ENCODE data around the gene DPP4. TPM values are rescaled to one million over a fixed set of nuclear protein-coding genes. Genes with fewer than 3 reads are reported as not detected.

The DPP4 gene
- total RNA-seq, 1 experiment from 2014 or later: 2.8 TPM

DNA sequence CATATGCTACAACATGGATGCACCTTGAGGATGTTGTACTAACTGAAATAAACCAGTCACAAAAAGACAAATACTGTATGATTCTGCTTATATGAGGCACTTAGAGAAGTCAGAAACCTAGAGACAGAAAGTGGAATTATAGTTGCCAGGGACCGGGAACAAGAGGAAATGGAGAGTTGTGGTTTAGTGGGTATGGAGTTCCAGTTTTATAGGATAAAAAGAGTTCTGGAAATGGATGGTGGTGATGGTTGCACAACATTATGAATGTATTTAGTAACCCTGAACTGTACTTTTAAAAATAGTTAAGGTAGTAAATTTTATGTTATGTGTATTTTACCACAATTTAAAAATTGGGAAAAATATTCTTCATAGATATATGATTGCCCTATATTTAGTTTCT lies 97.7 kb downstream of the DPP4 start:
- DNase-seq: no peak
- Histone ChIP-seq H4K20me1 (ENCODE audit: control insufficient read depth, insufficient read depth, insufficient read length) (no peaks in the 10 kb centered on the region), H2BK5ac (ENCODE audit: insufficient read length, low read length) (no peak overlapping the region), H2AFZ (ENCODE audit: low read length) (no peak overlapping the region), H2BK15ac (ENCODE audit: low read depth, low read length) (no peak overlapping the region), H3K27ac (ENCODE audit: insufficient read length, low read depth, low read length) (no peak overlapping the region), H3K14ac (ENCODE audit: insufficient read depth, low read length) (no peak overlapping the region), H2BK12ac (ENCODE audit: insufficient read length, low read depth, low read length) (no peak overlapping the region), H3K27me3 (ENCODE audit: insufficient read depth, low read length) (no peaks in the 10 kb centered on the region), H3K56ac (ENCODE audit: insufficient read length, low read depth, low read length) (no peak overlapping the region), H4K8ac (replicated peaks; ENCODE audit: insufficient read length, low read depth, low read length) (no peak overlapping the region), H3K4me1 (ENCODE audit: insufficient read depth, low read length) (peaks cover 2% of the 10 kb centered on the region; the same call in 1 of the 2 replicates), H2AK5ac (ENCODE audit: insufficient read length, low read length) (no peak overlapping the region), H3K9me3 (ENCODE audit: control insufficient read depth, low read depth, low read length) (no peaks in the 10 kb centered on the region), H4K5ac (ENCODE audit: insufficient read length, low read depth, low read length) (no peak overlapping the region), H3K18ac (ENCODE audit: insufficient read length, low read depth, low read length) (no peak overlapping the region), H3K9ac (ENCODE audit: extremely low read depth, insufficient read length, low read length) (no peak overlapping the region), H3K79me1 (ENCODE audit: insufficient read depth, low read depth, low read length, poor library complexity, severe bottlenecking) (no peaks in the 10 kb centered on the region), H3T11ph (ENCODE audit: low read length) (no peak overlapping the region), H3K4ac (ENCODE audit: low read depth, low read length) (no peak overlapping the region), H3K4me2 (ENCODE audit: insufficient read depth, insufficient read length, low read length) (no peak overlapping the region), H2BK20ac (ENCODE audit: low read depth, low read length, poor library complexity, severe bottlenecking) (no peak overlapping the region), H3K23ac (ENCODE audit: insufficient read length, low read depth, low read length) (no peak overlapping the region), H2BK120ac (ENCODE audit: low read depth, low read length, poor library complexity, severe bottlenecking) (no peak overlapping the region), H4K91ac (ENCODE audit: insufficient read length, low read depth, low read length) (no peak overlapping the region), H3K79me2 (ENCODE audit: insufficient read depth, low read length) (no peaks in the 10 kb centered on the region), H3K23me2 (ENCODE audit: insufficient read length, low read depth, low read length, poor library complexity, severe bottlenecking) (no peaks in the 10 kb centered on the region)
- Mint-ChIP-seq H3K36me3 (ENCODE audit: insufficient read depth in 1 of 3, low read depth in 3 of 3) (no peaks in the 10 kb centered on the region), H3K27ac (no peak overlapping the region), H3K4me1 (peaks cover 5 to 10% of the 10 kb centered on the region in 2 experiments), H3K9me3 (no peaks in the 10 kb centered on the region), H3K4me3 (no peak overlapping the region), H3K27me3 (ENCODE audit: low read depth) (no peaks in the 10 kb centered on the region)
- no peak for TF ChIP-seq CTCF (conservative IDR thresholded peaks at IDR 0.05)
- WGBS (ENCODE audit: extremely low coverage, insufficient read length, low lambda C conversion rate): no CpG with 5 or more reads among the region's 1 CpG

All from H9 (cell line).